IMR-90 (cell line): ENCODE measurements around the gene MRC2. TPM values are rescaled to one million over a fixed set of nuclear protein-coding genes. Genes with fewer than 3 reads are reported as not detected.

Experiments used
- ATAC-seq: fragments of 200-7000 bp; cut with Tn5 transposase; 2 replicates; pipeline ENCODE4 v1.9.1; 2020; ENCODE audit warnings: low read depth, mild to moderate bottlenecking, moderate library complexity
- BruUV-seq: library from RNA; stranded (reverse); fragments of 400-500 nt; replicated peaks from 2 replicates; lab custom pipeline; 2021; lab: Mats Ljungman, UMichigan
- CTCF ChIA-PET: fragments of 300-600 bp; formaldehyde crosslinking; extraction: SDS; loops from one replicate; lab custom pipeline; 2021; ENCODE audit warnings: antibody characterized with exemption; lab: Yijun Ruan, JAX
- POLR2A ChIA-PET: fragments of 300-600 bp; sonication (Branson Sonifier 250); formaldehyde crosslinking; loops from one replicate; lab custom pipeline; 2022; ENCODE audit warnings: antibody characterized with exemption; ENCODE audit not compliant: unreplicated experiment; lab: Charles Lee
- DNase-seq: peaks from one replicate; pipeline ENCODE4 v3.0.0; 2013
- H2AFZ ChIP-seq: replicated peaks from 2 replicates; pipeline ENCODE3; 2013; ENCODE audit warnings: low read length, mild to moderate bottlenecking; ENCODE audit not compliant: poor library complexity
- H2AK5ac ChIP-seq: 2 replicates; pipeline ENCODE4 v1.6.1; 2013; ENCODE audit warnings: low read depth, low read length, inconsistent platforms
- H2AK9ac ChIP-seq: replicated peaks from 2 replicates; pipeline ENCODE3; 2013; ENCODE audit warnings: mild to moderate bottlenecking, low read depth, low read length, moderate library complexity; ENCODE audit not compliant: poor library complexity
- H2BK120ac ChIP-seq: 2 replicates; pipeline ENCODE4 v1.6.1; 2013; ENCODE audit warnings: low read depth, low read length, inconsistent platforms
- H2BK15ac ChIP-seq: 3 replicates; pipeline ENCODE4 v1.6.1; 2013; ENCODE audit warnings: low read depth, low read length, inconsistent platforms
- H2BK20ac ChIP-seq: 2 replicates; pipeline ENCODE4 v1.6.1; 2013; ENCODE audit warnings: low read depth, mild to moderate bottlenecking, inconsistent platforms, low read length, moderate library complexity
- H2BK5ac ChIP-seq: 2 replicates; pipeline ENCODE4 v1.6.1; 2013; ENCODE audit warnings: mild to moderate bottlenecking, low read depth, low read length, inconsistent platforms; ENCODE audit not compliant: poor library complexity, severe bottlenecking
- H3K14ac ChIP-seq: replicated peaks from 2 replicates; pipeline ENCODE4 v1.6.1; 2013; ENCODE audit warnings: low read depth, low read length, inconsistent platforms
- H3K18ac ChIP-seq: 2 replicates; pipeline ENCODE4 v1.6.1; 2013; ENCODE audit warnings: low read depth, low read length, control low read depth
- H3K23ac ChIP-seq: 2 replicates; pipeline ENCODE4 v1.6.1; 2013; ENCODE audit warnings: low read depth, low read length, inconsistent platforms
- H3K27ac ChIP-seq: 2 replicates; pipeline ENCODE4 v1.5.1; 2013; ENCODE audit warnings: mild to moderate bottlenecking, control low read depth, low read length; ENCODE audit not compliant: insufficient read depth
- H3K27me3 ChIP-seq: 2 replicates; pipeline ENCODE4 v1.6.1; 2013; ENCODE audit warnings: low read length; ENCODE audit not compliant: control insufficient read depth, insufficient read depth
- H3K36me3 ChIP-seq: 2 replicates; pipeline ENCODE4 v1.6.1; 2013; ENCODE audit warnings: low read length, mixed read lengths; ENCODE audit not compliant: control insufficient read depth, insufficient read depth
- H3K4ac ChIP-seq: 2 replicates; pipeline ENCODE4 v1.6.1; 2013; ENCODE audit warnings: low read depth, low read length, inconsistent platforms
- H3K4me1 ChIP-seq: 2 replicates; pipeline ENCODE4 v1.6.1; 2013; ENCODE audit warnings: low read length, mixed read lengths; ENCODE audit not compliant: control insufficient read depth, insufficient read depth
- H3K4me2 ChIP-seq: 2 replicates; pipeline ENCODE4 v1.6.1; 2013; ENCODE audit warnings: low read depth, mild to moderate bottlenecking, control low read depth, low read length, moderate library complexity
- H3K4me3 ChIP-seq: 2 replicates; pipeline ENCODE4 v1.5.1; 2013; ENCODE audit warnings: low read depth, mild to moderate bottlenecking, control low read depth, low read length, moderate library complexity; ENCODE audit not compliant: insufficient read depth
- H3K56ac ChIP-seq: 2 replicates; pipeline ENCODE4 v1.6.1; 2013; ENCODE audit warnings: low read length, inconsistent platforms; ENCODE audit not compliant: insufficient read depth; ENCODE audit errors: extremely low read depth
- H3K79me1 ChIP-seq, 2 experiments: 2 replicates each; pipeline ENCODE4 v1.6.1; 2013; ENCODE audit warnings: low read length in 2 of 2, inconsistent platforms in 1 of 2, low read depth in 1 of 2
- H3K9ac ChIP-seq: 2 replicates; pipeline ENCODE4 v1.6.1; 2013; ENCODE audit warnings: low read depth, low read length, control low read depth
- H3K9me1 ChIP-seq: 2 replicates; pipeline ENCODE4 v1.6.1; 2013; ENCODE audit warnings: low read length, inconsistent platforms; ENCODE audit not compliant: insufficient read depth
- H3K9me3 ChIP-seq: 2 replicates; pipeline ENCODE4 v1.6.1; 2013; ENCODE audit warnings: low read length; ENCODE audit not compliant: control insufficient read depth, insufficient read depth
- H4K20me1 ChIP-seq: 2 replicates; pipeline ENCODE4 v1.6.1; 2013; ENCODE audit warnings: low read length, inconsistent platforms; ENCODE audit not compliant: insufficient read depth
- H4K5ac ChIP-seq: 2 replicates; pipeline ENCODE4 v1.6.1; 2013; ENCODE audit warnings: mild to moderate bottlenecking, low read depth, low read length, control low read depth
- H4K8ac ChIP-seq, 2 experiments: 2 replicates each; pipeline ENCODE4 v1.6.1; 2013; ENCODE audit warnings: low read depth in 2 of 2, low read length in 2 of 2, control low read depth in 1 of 2, inconsistent platforms in 1 of 2
- H4K91ac ChIP-seq: 2 replicates; pipeline ENCODE4 v1.6.1; 2013; ENCODE audit warnings: low read depth, low read length, inconsistent platforms; ENCODE audit not compliant: insufficient read depth
- BHLHE40 ChIP-seq: fragments of 150-350 bp; IDR thresholded peaks from 2 replicates; pipeline ENCODE4 v1.6.1; 2016; ENCODE audit warnings: mild to moderate bottlenecking, low read depth, low read length
- CEBPB ChIP-seq: IDR thresholded peaks from 2 replicates; pipeline ENCODE4 v1.6.1; 2012; ENCODE audit warnings: low read depth, low read length, improper control_type of control experiment
- CHD1 ChIP-seq: IDR thresholded peaks from 2 replicates; pipeline ENCODE4 v1.6.1; 2012; ENCODE audit warnings: low read depth, low read length, improper control_type of control experiment
- CTCF ChIP-seq: conservative IDR thresholded peaks from 2 replicates; pipeline ENCODE4 v1.5.1; 2012; ENCODE audit warnings: mild to moderate bottlenecking, low read depth, low read length, improper control_type of control experiment
- ELK1 ChIP-seq: fragments of 150-350 bp; IDR thresholded peaks from 2 replicates; pipeline ENCODE4 v1.6.1; 2016; ENCODE audit warnings: low read depth, mild to moderate bottlenecking, low read length, moderate library complexity, borderline replicate concordance
- FOS ChIP-seq: fragments of 150-350 bp; IDR thresholded peaks from 2 replicates; pipeline ENCODE4 v1.6.1; 2016; ENCODE audit warnings: low read depth, low read length
- MAFK ChIP-seq: IDR thresholded peaks from 2 replicates; pipeline ENCODE4 v1.6.1; 2012; ENCODE audit warnings: low read depth, low read length, improper control_type of control experiment
- MAZ ChIP-seq: IDR thresholded peaks from 2 replicates; pipeline ENCODE4 v1.6.1; 2012; ENCODE audit warnings: low read depth, mild to moderate bottlenecking, low read length, improper control_type of control experiment, moderate library complexity, borderline replicate concordance
- MXI1 ChIP-seq: IDR thresholded peaks from 2 replicates; pipeline ENCODE4 v1.6.1; 2012; ENCODE audit warnings: low read depth, mild to moderate bottlenecking, low read length, moderate library complexity, borderline replicate concordance
- NFE2L2 ChIP-seq: fragments of 150-350 bp; IDR thresholded peaks from 2 replicates; pipeline ENCODE4 v1.6.1; 2016; ENCODE audit warnings: low read depth, mild to moderate bottlenecking, low read length
- POLR2A ChIP-seq: IDR thresholded peaks from 2 replicates; pipeline ENCODE4 v1.6.1; 2012; ENCODE audit warnings: mild to moderate bottlenecking, low read depth, low read length
- RAD21 ChIP-seq: IDR thresholded peaks from 2 replicates; pipeline ENCODE4 v1.6.1; 2012; ENCODE audit warnings: low read length, improper control_type of control experiment
- RCOR1 ChIP-seq: IDR thresholded peaks from 2 replicates; pipeline ENCODE4 v1.6.1; 2012; ENCODE audit warnings: mild to moderate bottlenecking, low read length, improper control_type of control experiment; ENCODE audit not compliant: insufficient replicate concordance
- RFX5 ChIP-seq: IDR thresholded peaks from 2 replicates; pipeline ENCODE4 v1.8.0; 2012; ENCODE audit warnings: low read depth, mild to moderate bottlenecking, low read length, moderate library complexity
- SMC3 ChIP-seq: fragments of 150-350 bp; IDR thresholded peaks from 2 replicates; pipeline ENCODE4 v1.6.1; 2016; ENCODE audit warnings: low read depth, mild to moderate bottlenecking, antibody characterized with exemption, low read length, moderate library complexity
- USF2 ChIP-seq: fragments of 150-350 bp; IDR thresholded peaks from 2 replicates; pipeline ENCODE4 v1.6.1; 2017; ENCODE audit warnings: mild to moderate bottlenecking, antibody characterized with exemption, low read length, low read depth
- WGBS, 2 experiments: methylation state at CpG; one replicate each; pipeline versions ENCODE4 v1.1.5 to v1.1.7; 2013; ENCODE audit warnings: missing lambda C conversion rate in 2 of 2; ENCODE audit not compliant: insufficient read length in 1 of 2; ENCODE audit errors: extremely low coverage in 2 of 2; 5-methylcytosine and 5-hydroxymethylcytosine counted together
- dilution Hi-C: fragments of 300-500 bp; cut with HindIII; formaldehyde crosslinking; loops from one replicate; pipeline ENCODE4 v1.14.3; 2018; ENCODE audit warnings: low sequenced_read_pairs; ENCODE audit not compliant: unreplicated experiment
- in situ Hi-C: fragments of 300-500 bp; cut with MboI; formaldehyde crosslinking; loops from 3 replicates; pipeline ENCODE4 v1.14.3; 2019; ENCODE audit warnings: low sequenced_read_pairs, inconsistent platforms, mixed read lengths
- intact Hi-C: fragments of 100-400 bp; cut with micrococcal nuclease; formaldehyde crosslinking; loops from 2 replicates; pipeline ENCODE4 v1.10.0; 2022
- polyA plus RNA-seq, 3 experiments: library from polyadenylated mRNA; depleted of rRNA; stranded (reverse); fragments of >200 nt; gene quantifications; 2 replicates each; pipeline ENCODE4 v1.2.3, GENCODE V29; 2012; ENCODE audit warnings: low replicate concordance in 1 of 3
- total RNA-seq: library from RNA; depleted of rRNA; stranded (reverse); fragments of >200 nt; gene quantifications from 2 replicates; pipeline ENCODE4 v1.2.3, GENCODE V29; 2012

Gene MRC2
- total and polyA plus RNA-seq, 2 of the 4 experiments (the other 2 are of a cell fraction) = 39.3 to 137 TPM

GRCh38 chr17:62665599-62665998, 38.1 kb downstream of the MRC2 start:
- intact Hi-C loops = no loop called here
- Histone ChIP-seq H3K27me3 (no peaks in the 10 kb centered on the region), H2BK15ac (no peak overlapping the region), H3K9me3 (no peaks in the 10 kb centered on the region), H2AK5ac (no peak overlapping the region), H2AK9ac (no peak overlapping the region), H3K4me3 (no peak overlapping the region), H3K9ac (no peak overlapping the region), H3K56ac (no peak overlapping the region), H3K27ac (no peak overlapping the region), H3K9me1 (peaks cover 15% of the 10 kb centered on the region), H3K36me3 (peaks cover 51% of the 10 kb centered on the region), H4K20me1 (peaks cover 31% of the 10 kb centered on the region), H3K4me2 (no peak overlapping the region), H3K18ac (no peak overlapping the region), H2BK20ac (no peak overlapping the region), H4K8ac (no peak overlapping the region), H3K14ac (no peak overlapping the region), H4K5ac (no peak overlapping the region), H2AFZ (no peak overlapping the region), H3K4ac (no peak overlapping the region), H4K91ac (no peak overlapping the region), H2BK5ac (no peak overlapping the region), H3K23ac (no peak overlapping the region), H3K4me1 (no peaks in the 10 kb centered on the region), H3K79me1 (peaks cover 34 to 71% of the 10 kb centered on the region in 2 experiments), H2BK120ac (no peak overlapping the region)
- ATAC-seq (no peak), DNase-seq (no peak)
- 100% methylated on average over 2 of the region's 3 CpGs; no CpG with 5 or more reads in 1 of the 2 experiments for WGBS, 2 experiments
- dilution Hi-C loops = no loop called here
- in situ Hi-C loops = no loop called here
- ChIA-PET CTCF (no interaction called here), POLR2A (no interaction called here)
- BruUV-seq = no TSS peak
- TF ChIP-seq RAD21 (no peak), FOS (no peak), SMC3 (no peak), USF2 (no peak), RFX5 (no peak), MAZ (no peak), CEBPB (no peak), NFE2L2 (no peak), BHLHE40 (no peak), MXI1 (no peak), RCOR1 (no peak), CTCF (no peak), CHD1 (no peak), POLR2A (no peak), ELK1 (no peak), MAFK (no peak)
